OCI-LY7 (cell line): ENCODE measurements around the gene CCDC85B. TPM values are rescaled to one million over a fixed set of nuclear protein-coding genes. Genes with fewer than 3 reads are reported as not detected.

ENCODE experiments used
- BruUV-seq: library from RNA; stranded (reverse); fragments of 400-500 nt; replicated peaks from 2 replicates; lab custom pipeline; 2021; lab: Mats Ljungman, UMichigan
- CTCF ChIA-PET: fragments of 300-600 bp; sonication (Branson Sonifier 250); formaldehyde crosslinking; loops from one replicate; lab custom pipeline; 2022; ENCODE audit warnings: antibody characterized with exemption; ENCODE audit not compliant: unreplicated experiment; lab: Charles Lee
- POLR2A ChIA-PET: fragments of 300-600 bp; sonication (Branson Sonifier 250); formaldehyde crosslinking; loops from one replicate; lab custom pipeline; 2022; ENCODE audit warnings: antibody characterized with exemption; lab: Charles Lee
- DNase-seq: peaks from one replicate; pipeline ENCODE4 v3.0.0-alpha.2; 2015; ENCODE audit warnings: low spot score
- H2AFZ ChIP-seq: fragments of 200-600 bp; sonication (generic), shearing (Covaris generic); 2 replicates; pipeline ENCODE4 v1.6.1; 2014; ENCODE audit warnings: mild to moderate bottlenecking, antibody characterized with exemption, low read length, moderate library complexity
- H3K27ac ChIP-seq: fragments of 200-600 bp; sonication (generic); 2 replicates; pipeline ENCODE4 v1.5.1; 2014; ENCODE audit warnings: mixed run types, low read depth, mild to moderate bottlenecking, moderate library complexity, low read length, inconsistent platforms; ENCODE audit not compliant: poor library complexity, severe bottlenecking
- H3K36me3 ChIP-seq: fragments of 200-600 bp; sonication (generic); 2 replicates; pipeline ENCODE4 v1.6.1; 2014; ENCODE audit warnings: mild to moderate bottlenecking, antibody characterized with exemption, low read length, moderate library complexity, mixed read lengths; ENCODE audit not compliant: insufficient read depth
- H3K4me1 ChIP-seq: fragments of 200-600 bp; sonication (generic); 2 replicates; pipeline ENCODE4 v1.5.1; 2014; ENCODE audit warnings: mild to moderate bottlenecking, low read length; ENCODE audit not compliant: insufficient read depth, poor library complexity, severe bottlenecking
- H3K4me2 ChIP-seq: fragments of 200-600 bp; sonication (generic); 2 replicates; pipeline ENCODE4 v1.6.1; 2014; ENCODE audit warnings: mild to moderate bottlenecking, low read length
- H3K4me3 ChIP-seq: fragments of 200-600 bp; sonication (generic); 2 replicates; pipeline ENCODE4 v1.5.1; 2014; ENCODE audit warnings: mild to moderate bottlenecking, low read depth, low read length; ENCODE audit not compliant: poor library complexity, severe bottlenecking
- H3K79me2 ChIP-seq: fragments of 200-600 bp; sonication (generic); 2 replicates; pipeline ENCODE4 v1.6.1; 2016; ENCODE audit warnings: low read depth, mild to moderate bottlenecking, low read length, moderate library complexity, mixed read lengths; ENCODE audit not compliant: insufficient read depth
- H3K9me2 ChIP-seq: fragments of 200-600 bp; sonication (generic); 2 replicates; pipeline ENCODE4 v1.6.1; 2016; ENCODE audit warnings: mild to moderate bottlenecking, low read length, mixed read lengths; ENCODE audit not compliant: insufficient read depth
- H3K9me3 ChIP-seq: fragments of 200-600 bp; sonication (generic); 2 replicates; pipeline ENCODE4 v1.6.1; 2014; ENCODE audit warnings: mild to moderate bottlenecking, mixed run types, low read length, mixed read lengths
- H4K20me1 ChIP-seq: fragments of 200-600 bp; sonication (generic); 2 replicates; pipeline ENCODE4 v1.6.1; 2014; ENCODE audit warnings: mild to moderate bottlenecking, antibody characterized with exemption, low read length, moderate library complexity, mixed read lengths; ENCODE audit not compliant: insufficient read depth
- EZH2phosphoT487 ChIP-seq: fragments of 200-600 bp; sonication (generic); IDR thresholded peaks from 2 replicates; pipeline ENCODE4 v1.6.1; 2018; ENCODE audit warnings: low read depth, borderline replicate concordance, mild to moderate bottlenecking, mixed run types, antibody characterized with exemption, low read length, moderate library complexity, mixed read lengths
- intact Hi-C: fragments of 100-400 bp; cut with micrococcal nuclease; formaldehyde crosslinking; loops from one replicate; pipeline ENCODE4 v1.10.0; 2022; ENCODE audit not compliant: unreplicated experiment
- total RNA-seq, 2 experiments: library from RNA; depleted of rRNA in 1 of 2; stranded (reverse); fragments of >200 nt in 1 of 2; shearing (Covaris generic) in 1 of 2; gene quantifications; 2 replicates each; pipeline ENCODE4 v1.2.3, GENCODE V29; 2014 to 2022
- TF ChIP-seq, protein P1 (sequence below): fragments of 200-600 bp; sonication (generic); conservative IDR thresholded peaks from 2 replicates; pipeline ENCODE4 v1.5.1; 2014; ENCODE audit warnings: mild to moderate bottlenecking, antibody characterized with exemption, low read length, moderate library complexity, mixed read lengths

The CCDC85B gene
- total RNA-seq, 2 experiments from 2014 or later = 64.1 to 76.7 TPM

DNA sequence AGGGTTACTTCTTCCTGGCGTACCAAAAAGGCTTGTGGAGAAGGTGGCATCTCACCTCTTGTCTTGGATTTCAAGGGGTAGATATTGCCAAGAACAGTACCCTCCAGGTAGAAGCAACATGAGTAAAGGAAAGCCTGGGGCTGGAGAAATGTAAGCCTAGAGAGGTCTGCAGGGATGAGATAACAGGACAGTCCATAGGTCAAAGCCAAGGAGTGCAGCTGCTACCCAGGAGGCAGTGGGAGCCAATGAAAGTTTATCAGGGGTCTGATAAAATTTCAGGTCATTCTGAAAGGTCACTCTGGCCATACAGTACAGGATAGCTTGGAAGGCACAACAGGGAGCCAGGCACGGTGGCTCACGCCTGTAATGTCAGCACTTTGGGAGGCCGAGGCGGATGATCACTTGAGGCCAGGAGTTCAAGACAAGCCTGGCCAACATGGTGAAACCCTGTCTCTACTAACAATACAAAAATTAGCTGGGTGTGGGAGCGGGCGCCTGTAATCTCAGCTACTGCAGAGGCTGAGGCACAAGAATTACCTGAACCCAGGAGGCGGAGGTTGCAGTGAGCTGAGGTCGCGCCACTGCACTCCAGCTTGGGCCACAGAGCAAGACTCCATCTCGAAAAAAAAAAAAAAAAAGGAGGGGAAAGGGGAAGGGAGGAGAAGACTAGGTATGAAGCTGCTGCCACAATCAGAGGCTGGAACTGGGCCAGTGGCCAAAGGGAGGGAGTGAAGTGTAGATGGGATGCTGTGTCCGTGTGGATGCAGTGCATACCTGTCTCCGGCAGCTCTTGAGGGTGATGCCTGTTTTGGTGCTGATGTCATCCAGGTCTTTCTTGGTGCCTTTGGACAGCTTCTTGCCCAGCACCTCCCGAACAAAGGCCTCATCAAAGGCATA, 3.4 kb upstream of the CCDC85B start:
- H3K4me3 ChIP-seq = peak overlapping the region; percentile 93
- POLR2A ChIA-PET = interaction anchor here (0.6 to 5.6 kb wide), 4 partner anchors 14 to 27 kb away, joined by 3 to 59 read pairs (median 6); partner anchors contain the start of genes CFL1 and MUS81
- CTCF ChIA-PET = interaction anchor here (0.9 to 1.3 kb wide), 3 partner anchors 8 to 29 kb away, joined by 4 to 24 read pairs (median 10); partner anchors contain the start of gene CFL1
- peak overlapping the region; percentile 80 for H3K27ac ChIP-seq
- H3K9me3 ChIP-seq = no peaks in the 10 kb centered on the region
- peak overlapping the region; percentile 97 for H3K4me2 ChIP-seq
- TF ChIP-seq EZH2phosphoT487 = no peak
- TF ChIP-seq, protein P1, sequence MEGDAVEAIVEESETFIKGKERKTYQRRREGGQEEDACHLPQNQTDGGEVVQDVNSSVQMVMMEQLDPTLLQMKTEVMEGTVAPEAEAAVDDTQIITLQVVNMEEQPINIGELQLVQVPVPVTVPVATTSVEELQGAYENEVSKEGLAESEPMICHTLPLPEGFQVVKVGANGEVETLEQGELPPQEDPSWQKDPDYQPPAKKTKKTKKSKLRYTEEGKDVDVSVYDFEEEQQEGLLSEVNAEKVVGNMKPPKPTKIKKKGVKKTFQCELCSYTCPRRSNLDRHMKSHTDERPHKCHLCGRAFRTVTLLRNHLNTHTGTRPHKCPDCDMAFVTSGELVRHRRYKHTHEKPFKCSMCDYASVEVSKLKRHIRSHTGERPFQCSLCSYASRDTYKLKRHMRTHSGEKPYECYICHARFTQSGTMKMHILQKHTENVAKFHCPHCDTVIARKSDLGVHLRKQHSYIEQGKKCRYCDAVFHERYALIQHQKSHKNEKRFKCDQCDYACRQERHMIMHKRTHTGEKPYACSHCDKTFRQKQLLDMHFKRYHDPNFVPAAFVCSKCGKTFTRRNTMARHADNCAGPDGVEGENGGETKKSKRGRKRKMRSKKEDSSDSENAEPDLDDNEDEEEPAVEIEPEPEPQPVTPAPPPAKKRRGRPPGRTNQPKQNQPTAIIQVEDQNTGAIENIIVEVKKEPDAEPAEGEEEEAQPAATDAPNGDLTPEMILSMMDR = no peak
- peaks cover 54% of the 10 kb centered on the region for H3K36me3 ChIP-seq
- H3K79me2 ChIP-seq = peaks cover 30% of the 10 kb centered on the region
- intact Hi-C loops = loop anchor here (5.0 kb wide), 1 partner anchor 245 kb away; no protein-coding TSS in a partner anchor
- H4K20me1 ChIP-seq = no peaks in the 10 kb centered on the region
- H3K4me1 ChIP-seq = peaks cover 51% of the 10 kb centered on the region
- no peak for DNase-seq
- H2AFZ ChIP-seq = no peak overlapping the region
- H3K9me2 ChIP-seq = no peaks in the 10 kb centered on the region
- BruUV-seq = no TSS peak

DNA sequence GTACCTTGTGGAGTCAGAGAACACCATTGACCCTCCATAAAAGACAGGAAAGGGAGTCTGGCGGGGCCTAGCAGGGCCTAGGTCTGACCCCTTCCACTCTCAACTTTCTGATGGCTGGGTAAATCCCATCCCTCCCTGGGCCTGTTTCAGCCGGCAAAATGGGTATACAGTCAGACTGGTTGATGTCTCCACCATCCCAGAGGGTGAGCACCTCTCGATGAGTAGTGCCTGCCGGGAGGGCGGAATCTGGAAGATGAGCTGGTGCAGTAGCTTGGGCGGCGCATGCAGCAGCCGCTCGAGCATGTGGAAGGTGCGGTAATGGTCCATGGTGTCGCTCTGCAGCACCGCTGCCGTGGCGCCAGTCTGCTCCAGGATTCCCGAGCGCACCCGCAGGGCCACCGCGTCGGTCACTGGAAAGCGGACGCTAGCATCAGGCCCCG, 2.7 kb upstream of the CCDC85B start:
- TF ChIP-seq, protein P1 = no peak
- TF ChIP-seq EZH2phosphoT487 = no peak
- BruUV-seq = TSS peak; percentile 70
- no peak for DNase-seq
- H3K9me2 ChIP-seq = no peaks in the 10 kb centered on the region
- H3K36me3 ChIP-seq = peaks cover 48% of the 10 kb centered on the region
- H3K27ac ChIP-seq = peak overlapping the region; percentile 80
- ChIA-PET POLR2A (interaction anchor here (0.5 to 5.6 kb wide), 10 partner anchors 10 to 1032 kb away, joined by 3 to 59 read pairs (median 4); partner anchors contain the start of genes CFL1 and MUS81), CTCF (interaction anchor here (0.5 to 2.4 kb wide), 17 partner anchors 7 to 395 kb away, joined by 3 to 24 read pairs (median 5); partner anchors contain the start of genes CFL1 and MUS81)
- H3K4me1 ChIP-seq = peaks cover 58% of the 10 kb centered on the region
- intact Hi-C loops = loop anchor here (1.0 to 5.0 kb wide), 3 partner anchors 28 to 245 kb away; partner anchors contain the start of gene SART1
- H3K4me3 ChIP-seq = peak overlapping the region; percentile 93
- H2AFZ ChIP-seq = peak overlapping the region; percentile 40; the same call in 1 of the 2 replicates
- H3K79me2 ChIP-seq = peaks cover 37% of the 10 kb centered on the region
- peak overlapping the region; percentile 97 for H3K4me2 ChIP-seq
- H4K20me1 ChIP-seq = peaks cover 3% of the 10 kb centered on the region; the same call in 1 of the 2 replicates
- no peaks in the 10 kb centered on the region for H3K9me3 ChIP-seq
